Activated naive CD4-positive, alpha-beta T cell treated with anti-CD3 and anti-CD28 coated beads, Interleukin-2, amount 50 U/mL, for 72 hours (primary cell): ENCODE data around the gene LPIN2. TPM values are rescaled to one million over a fixed set of nuclear protein-coding genes. Genes with fewer than 3 reads are reported as not detected.

ENCODE experiments used
- ATAC-seq, 2 donors: fragments of 150-1000 bp; cut with Tn5 transposase; 2 replicates each; pipeline ENCODE4 v1.10.0; 2021; ENCODE audit warnings: mild to moderate bottlenecking in 2 of 2, moderate library complexity in 2 of 2
- DNase-seq, 2 donors: peaks; one replicate each; pipeline ENCODE4 v3.0.0; 2021 to 2022; ENCODE audit warnings: low spot score in 2 of 2
- H3K27ac Mint-ChIP-seq, 2 donors: one replicate each; pipeline ENCODE4 v1.8.0; 2022; ENCODE audit warnings: mild to moderate bottlenecking in 2 of 2, mixed read lengths in 2 of 2
- H3K36me3 Mint-ChIP-seq, 2 donors: one replicate each; pipeline ENCODE4 v1.8.0; 2022; ENCODE audit warnings: mixed read lengths in 2 of 2
- H3K9me3 Mint-ChIP-seq, 2 donors: one replicate each; pipeline ENCODE4 v1.8.0; 2022; ENCODE audit warnings: mixed read lengths in 2 of 2
- total RNA-seq, 2 donors: library from RNA; stranded (reverse); gene quantifications; one replicate each; pipeline ENCODE4 v1.2.3, GENCODE V29; 2022

LPIN2 gene, protein sequence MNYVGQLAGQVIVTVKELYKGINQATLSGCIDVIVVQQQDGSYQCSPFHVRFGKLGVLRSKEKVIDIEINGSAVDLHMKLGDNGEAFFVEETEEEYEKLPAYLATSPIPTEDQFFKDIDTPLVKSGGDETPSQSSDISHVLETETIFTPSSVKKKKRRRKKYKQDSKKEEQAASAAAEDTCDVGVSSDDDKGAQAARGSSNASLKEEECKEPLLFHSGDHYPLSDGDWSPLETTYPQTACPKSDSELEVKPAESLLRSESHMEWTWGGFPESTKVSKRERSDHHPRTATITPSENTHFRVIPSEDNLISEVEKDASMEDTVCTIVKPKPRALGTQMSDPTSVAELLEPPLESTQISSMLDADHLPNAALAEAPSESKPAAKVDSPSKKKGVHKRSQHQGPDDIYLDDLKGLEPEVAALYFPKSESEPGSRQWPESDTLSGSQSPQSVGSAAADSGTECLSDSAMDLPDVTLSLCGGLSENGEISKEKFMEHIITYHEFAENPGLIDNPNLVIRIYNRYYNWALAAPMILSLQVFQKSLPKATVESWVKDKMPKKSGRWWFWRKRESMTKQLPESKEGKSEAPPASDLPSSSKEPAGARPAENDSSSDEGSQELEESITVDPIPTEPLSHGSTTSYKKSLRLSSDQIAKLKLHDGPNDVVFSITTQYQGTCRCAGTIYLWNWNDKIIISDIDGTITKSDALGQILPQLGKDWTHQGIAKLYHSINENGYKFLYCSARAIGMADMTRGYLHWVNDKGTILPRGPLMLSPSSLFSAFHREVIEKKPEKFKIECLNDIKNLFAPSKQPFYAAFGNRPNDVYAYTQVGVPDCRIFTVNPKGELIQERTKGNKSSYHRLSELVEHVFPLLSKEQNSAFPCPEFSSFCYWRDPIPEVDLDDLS
- total RNA-seq: 100 to 1,000 TPM in 1 of 2 donors, 10 to 100 TPM in 1; 66.0 to 113 TPM

DNA sequence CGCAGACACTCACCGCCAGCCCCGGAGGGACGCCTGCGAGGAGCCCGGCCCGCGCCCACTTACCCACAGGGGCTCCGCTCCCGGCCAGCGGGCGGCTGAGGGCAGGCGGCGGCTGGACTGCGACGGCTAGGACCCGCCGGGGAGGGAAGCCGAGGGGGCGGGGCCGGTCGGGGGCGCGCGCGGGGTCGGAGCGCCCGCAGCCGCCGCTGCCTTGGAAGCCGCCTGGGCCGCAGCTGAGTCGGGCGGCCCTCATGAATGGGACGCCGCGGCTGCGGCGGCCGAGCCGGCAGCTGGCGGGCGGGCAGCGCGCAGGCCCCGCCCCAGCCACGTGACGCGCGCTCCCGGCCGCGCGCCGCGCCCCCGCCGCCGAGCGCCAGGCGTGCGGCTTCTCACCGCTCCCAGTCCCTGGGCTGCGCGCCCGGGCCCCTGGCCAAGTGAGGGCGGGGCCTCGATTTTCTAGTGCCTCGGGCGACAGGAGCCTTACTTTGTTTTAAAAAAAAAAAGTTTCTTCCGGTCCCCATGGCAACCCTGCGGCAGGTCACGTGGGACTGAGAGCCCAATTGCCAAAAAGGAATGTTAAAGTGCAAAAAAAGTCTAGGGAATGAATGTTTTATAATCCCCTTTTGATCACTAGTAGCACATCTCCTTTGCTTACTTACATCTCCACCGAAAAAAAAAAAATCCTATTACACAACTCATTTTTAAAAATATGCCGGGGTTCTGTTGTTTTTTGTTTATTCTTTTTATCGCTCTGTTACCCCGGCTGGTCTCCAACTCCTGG, at the start of gene LPIN2:
TSS of gene LPIN2 (minus strand) at position 121 of the 781 bp plus-strand sequence. CDS start 52,304 bp downstream, outside the sequence.
- ATAC-seq (peak; percentile 89 to 94), DNase-seq (peak; percentile 98)
- H3K9me3 Mint-ChIP-seq: no peaks in the 10 kb centered on the region
- peaks cover 24 to 37% of the 10 kb centered on the region in 2 donors for H3K36me3 Mint-ChIP-seq
- H3K27ac Mint-ChIP-seq: peak within 1 kb of the TSS; percentile 88 to 98

DNA sequence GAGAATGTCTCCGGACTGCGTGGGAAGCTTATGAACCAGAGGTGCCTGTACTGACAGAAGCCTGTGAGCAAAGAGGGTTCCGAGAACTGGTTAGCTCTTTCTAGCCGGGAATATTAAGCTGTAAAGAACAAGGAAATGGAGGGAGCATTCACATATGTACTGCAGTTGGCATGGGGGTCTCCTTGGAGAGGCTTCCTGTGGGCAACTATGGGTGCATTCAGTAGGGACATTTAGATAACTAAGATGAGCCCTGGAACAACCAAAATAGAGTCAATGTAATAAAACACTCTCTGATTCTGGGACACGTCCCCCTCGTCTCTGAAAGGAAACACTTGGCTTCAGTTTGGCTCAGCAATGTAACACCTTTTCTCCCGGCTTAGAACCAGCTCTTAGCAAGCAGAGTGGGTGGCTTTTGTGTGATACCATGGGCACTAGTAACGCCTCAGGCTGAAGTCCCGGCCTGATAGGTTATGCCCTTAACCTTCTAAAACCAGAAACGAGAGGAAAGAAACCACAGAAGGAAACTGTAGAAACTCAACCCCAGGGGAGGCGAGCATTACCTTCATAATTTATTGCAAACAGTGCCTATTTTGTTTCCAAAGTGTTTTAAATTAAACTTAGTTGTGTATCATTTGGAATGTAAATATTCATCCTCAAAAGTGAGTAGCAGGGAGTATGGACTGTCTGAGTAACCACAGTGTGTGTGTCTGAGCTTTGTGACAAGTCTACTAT, 48.8 kb upstream of the LPIN2 start:
- DNase-seq: peak; percentile 60 to 70
- no peaks in the 10 kb centered on the region for H3K9me3 Mint-ChIP-seq
- ATAC-seq: peak; percentile 85 to 90
- peak overlapping the region; percentile 97 to 100 for H3K27ac Mint-ChIP-seq
- H3K36me3 Mint-ChIP-seq: no peaks in the 10 kb centered on the region

DNA sequence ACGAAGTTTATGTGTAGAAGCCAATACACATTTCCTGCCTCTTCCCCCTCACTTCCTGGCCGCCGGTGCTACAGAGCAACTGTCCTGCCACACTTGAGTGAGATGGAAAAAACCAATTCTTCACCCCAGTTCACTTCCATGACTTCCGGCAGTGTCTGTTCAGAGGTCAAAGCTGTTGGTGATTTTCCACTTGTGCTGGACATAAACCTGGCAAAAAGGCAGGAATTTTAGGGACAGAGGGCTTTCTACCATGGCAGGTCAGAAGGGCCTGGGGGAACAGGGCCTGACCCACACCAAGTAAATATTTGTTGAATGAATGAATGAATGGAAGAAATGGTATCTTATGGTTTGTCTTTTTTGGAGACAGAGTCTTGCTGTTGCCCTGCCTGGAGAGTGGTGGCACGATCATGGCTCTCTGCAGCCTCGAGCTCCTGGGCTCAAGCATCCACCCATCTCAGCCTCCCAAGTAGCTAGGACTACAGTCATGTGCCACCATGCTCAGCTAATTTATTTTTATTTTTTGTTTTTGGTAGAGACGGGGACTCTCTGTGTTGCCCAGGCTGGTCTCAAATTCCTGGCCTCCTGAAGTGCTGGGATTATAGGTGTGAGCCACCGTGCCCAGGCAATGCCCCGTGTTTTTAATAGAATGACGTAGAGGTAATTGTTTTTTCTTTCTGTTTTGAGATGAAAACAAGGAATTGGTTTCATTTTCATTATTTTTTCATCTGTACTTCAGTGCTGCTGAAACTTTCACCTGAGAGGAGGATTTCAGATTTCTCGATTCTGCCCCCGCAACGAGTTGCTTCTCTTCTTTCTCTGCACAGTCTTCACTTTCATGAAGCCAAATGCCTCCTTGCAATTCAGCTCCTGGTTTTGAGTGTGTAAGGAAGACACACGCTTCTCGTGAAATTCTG, 48.0 kb upstream of the LPIN2 start:
- Mint-ChIP-seq H3K36me3 (no peaks in the 10 kb centered on the region), H3K9me3 (no peaks in the 10 kb centered on the region), H3K27ac (peak overlapping the region; percentile 97 to 100)
- DNase-seq: peak; percentile 36 to 63
- peak; percentile 57 to 70 for ATAC-seq

DNA sequence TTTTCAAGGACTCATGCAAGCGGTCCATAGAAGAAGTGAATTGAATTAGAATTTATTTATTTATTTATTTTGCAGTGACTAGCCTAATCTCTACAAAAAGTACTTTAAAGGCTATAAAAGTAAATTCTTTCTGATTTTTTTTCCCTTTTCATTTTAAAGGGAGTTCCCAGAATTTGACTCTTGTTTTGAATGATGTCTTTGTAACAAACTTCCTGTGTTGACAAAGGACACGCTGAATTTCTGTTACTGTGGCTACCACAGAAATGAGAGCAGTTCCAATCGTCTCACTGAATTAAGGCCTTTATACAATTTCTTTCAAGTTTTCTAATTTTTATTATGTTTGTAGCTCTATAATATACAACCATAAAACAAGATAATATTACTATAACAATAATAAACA, 46.3 kb upstream of the LPIN2 start:
- peak overlapping the region; percentile 84 to 100 for H3K27ac Mint-ChIP-seq

DNA sequence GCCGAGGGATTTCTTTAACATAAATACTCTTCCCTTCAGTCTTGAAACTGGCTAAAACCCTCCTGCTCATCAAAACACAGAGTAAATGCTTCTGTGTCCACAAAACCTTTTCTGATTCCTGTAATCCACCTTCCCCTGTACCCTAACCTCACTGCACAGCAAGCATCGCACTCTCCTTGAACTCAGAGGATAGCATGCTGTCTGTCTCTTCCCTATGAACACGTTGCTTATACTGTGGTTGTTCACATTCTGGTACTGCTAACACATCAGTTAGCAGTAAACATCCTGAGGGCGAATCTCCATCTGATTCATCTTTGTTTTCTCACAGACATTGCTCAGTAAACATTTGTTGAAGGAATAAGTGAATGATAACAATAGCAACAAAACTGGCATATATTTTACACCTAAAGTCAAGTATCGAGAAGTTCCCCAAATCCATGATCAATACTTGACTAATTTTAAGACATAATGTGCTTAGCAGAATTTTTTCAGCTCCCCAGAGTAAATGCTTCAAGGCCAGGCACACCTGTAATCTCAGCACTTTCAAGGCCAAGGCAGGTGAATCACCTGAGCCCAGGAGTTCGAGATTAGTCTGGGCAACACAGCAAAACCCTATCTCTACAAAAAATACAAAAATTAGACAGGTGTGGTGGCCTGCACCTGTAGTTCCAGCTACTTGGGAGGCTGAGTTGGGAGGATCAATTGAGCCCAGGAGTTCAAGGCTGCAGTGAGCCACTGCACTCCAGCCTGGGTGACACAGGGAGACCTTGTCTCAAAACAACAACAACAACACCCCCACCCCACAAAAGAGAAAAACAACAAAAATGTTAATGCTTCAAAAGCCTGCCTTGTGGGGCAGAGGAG, 45.6 kb upstream of the LPIN2 start:
- H3K27ac Mint-ChIP-seq: peak overlapping the region; percentile 53 to 100
- DNase-seq (peak in 1 of 2 donors; percentile 30), ATAC-seq (peak in 1 of 2 donors; percentile 14)
- peaks cover 4 to 11% of the 10 kb centered on the region in 2 donors for H3K36me3 Mint-ChIP-seq
- peaks cover 0 to 8% of the 10 kb centered on the region in 2 donors for H3K9me3 Mint-ChIP-seq

More for the DNA sequence above, 46.3 kb upstream of the LPIN2 start:
- ATAC-seq (no peak), DNase-seq (no peak)
- Mint-ChIP-seq H3K9me3 (peaks cover 0 to 3% of the 10 kb centered on the region in 2 donors), H3K36me3 (peaks cover 2 to 4% of the 10 kb centered on the region in 2 donors)

DNA sequence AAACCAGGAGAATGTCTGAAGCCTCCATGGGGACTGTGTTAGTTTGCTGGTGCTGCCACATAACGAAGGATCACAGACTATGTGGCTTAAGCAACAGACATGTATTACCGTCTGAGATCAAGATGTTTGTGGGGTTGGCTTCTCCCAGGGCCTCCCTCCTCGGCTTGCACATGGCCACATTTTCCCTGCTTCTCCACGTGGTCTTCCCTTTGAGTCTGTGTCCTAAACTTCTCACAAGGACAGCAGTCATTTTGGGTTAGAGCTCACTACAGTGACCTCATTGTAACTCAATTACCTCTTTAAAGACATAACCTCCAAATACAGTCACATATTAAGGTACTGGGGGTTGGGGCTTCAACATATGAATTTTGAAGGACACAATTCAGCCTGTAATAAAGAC, 44.6 kb upstream of the LPIN2 start:
- ATAC-seq: no peak
- H3K27ac Mint-ChIP-seq: peak overlapping the region in 1 of 2 donors; percentile 13
- peaks cover 4 to 20% of the 10 kb centered on the region in 2 donors for H3K36me3 Mint-ChIP-seq
- DNase-seq: no peak
- H3K9me3 Mint-ChIP-seq: peaks cover under 1 to 14% of the 10 kb centered on the region in 2 donors

DNA sequence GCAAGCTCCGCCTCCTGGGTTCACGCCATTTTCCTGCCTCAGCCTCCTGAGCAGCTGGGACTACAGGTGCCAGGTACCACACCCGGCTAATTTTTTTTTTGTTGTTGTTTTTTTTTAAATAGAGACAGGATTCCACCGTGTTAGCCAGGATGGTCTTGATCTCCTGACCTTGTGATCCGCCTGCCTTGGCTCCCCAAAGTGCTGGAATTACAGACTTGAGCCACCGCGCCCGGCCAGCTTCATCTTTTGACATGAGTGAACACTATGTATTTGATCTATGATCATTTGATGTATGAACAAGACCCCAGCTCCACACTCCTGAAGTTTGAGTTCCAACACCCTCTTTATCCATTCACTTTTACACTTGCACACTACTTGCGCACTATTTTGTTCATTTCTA, 43.4 kb upstream of the LPIN2 start:
- Mint-ChIP-seq H3K9me3 (peaks cover 5 to 20% of the 10 kb centered on the region in 2 donors), H3K36me3 (peaks cover 4 to 24% of the 10 kb centered on the region in 2 donors)

DNA sequence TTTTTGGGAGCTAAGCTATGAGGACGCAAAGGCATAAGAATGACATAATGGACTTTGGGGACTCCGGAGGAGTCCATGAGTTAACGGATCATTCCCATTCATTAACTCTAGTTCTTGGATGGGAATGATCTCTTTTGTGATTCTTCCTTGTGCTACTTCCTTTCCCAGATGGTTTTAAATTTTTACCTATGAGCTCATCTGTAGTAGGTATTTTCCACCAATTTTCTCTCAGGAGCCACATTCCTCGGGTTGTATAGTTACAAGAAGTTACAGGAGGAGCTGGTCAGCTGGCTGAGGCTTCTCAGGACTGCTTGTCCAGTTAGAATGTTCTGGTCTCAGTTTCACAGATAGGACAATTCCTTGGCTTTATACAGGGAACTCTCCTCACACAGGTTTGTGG, 42.9 kb upstream of the LPIN2 start:
- peaks cover 5 to 20% of the 10 kb centered on the region in 2 donors for H3K9me3 Mint-ChIP-seq
- H3K27ac Mint-ChIP-seq: no peak overlapping the region
- DNase-seq (no peak), ATAC-seq (no peak)
- peaks cover 4 to 24% of the 10 kb centered on the region in 2 donors for H3K36me3 Mint-ChIP-seq

More for the DNA sequence above, 43.4 kb upstream of the LPIN2 start:
- H3K27ac Mint-ChIP-seq: no peak overlapping the region
- DNase-seq (no peak), ATAC-seq (no peak)

DNA sequence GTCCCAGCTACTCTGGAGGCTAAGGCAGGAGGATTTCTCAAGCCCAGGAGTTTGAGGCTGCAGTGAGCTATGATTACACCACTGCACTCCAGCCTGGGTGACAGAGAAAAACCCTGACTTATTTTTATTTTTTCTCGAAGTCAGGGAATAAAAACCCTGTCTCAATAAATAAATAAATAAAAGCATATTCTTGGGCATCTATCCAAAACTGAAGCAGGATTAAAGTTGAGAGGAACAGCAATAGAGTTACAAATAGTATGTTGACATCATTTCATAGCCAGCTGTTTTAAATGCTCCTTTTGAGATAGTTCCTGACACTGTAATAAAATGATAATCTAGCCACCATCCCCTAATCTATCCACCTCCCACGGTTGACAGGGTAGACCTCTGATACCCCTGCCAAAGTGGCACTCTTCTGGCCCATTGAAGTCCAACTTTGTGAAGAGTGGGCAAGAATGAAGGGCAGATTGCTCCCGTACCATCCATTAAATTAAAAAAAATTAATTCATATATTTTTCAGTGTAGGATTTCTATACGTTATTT, 42.3 kb upstream of the LPIN2 start:
- Mint-ChIP-seq H3K27ac (no peak overlapping the region), H3K9me3 (peaks cover 5 to 20% of the 10 kb centered on the region in 2 donors)

DNA sequence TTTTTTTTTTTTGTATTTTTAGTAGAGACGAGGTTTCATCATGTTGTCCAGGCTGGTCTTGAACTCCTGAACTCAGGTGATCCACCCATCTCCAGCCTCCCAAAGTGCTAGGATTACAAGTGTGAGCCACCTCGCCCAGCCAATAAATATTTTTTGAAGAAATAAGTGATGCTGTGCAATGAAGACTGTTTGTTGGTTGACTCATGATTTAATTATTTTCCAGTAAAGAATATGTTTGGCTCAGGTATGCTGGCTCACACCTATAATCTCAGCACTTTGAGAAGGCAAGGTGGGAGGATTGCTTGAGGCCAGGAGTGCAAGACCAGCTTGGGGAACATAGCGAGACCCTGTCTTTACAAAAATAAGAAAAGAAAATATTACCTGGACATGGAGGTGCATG, 41.8 kb upstream of the LPIN2 start:
- no peak overlapping the region for H3K27ac Mint-ChIP-seq

More for the DNA sequence above, 42.3 kb upstream of the LPIN2 start:
- no peak for ATAC-seq
- peaks cover 4 to 24% of the 10 kb centered on the region in 2 donors for H3K36me3 Mint-ChIP-seq
- DNase-seq: no peak

DNA sequence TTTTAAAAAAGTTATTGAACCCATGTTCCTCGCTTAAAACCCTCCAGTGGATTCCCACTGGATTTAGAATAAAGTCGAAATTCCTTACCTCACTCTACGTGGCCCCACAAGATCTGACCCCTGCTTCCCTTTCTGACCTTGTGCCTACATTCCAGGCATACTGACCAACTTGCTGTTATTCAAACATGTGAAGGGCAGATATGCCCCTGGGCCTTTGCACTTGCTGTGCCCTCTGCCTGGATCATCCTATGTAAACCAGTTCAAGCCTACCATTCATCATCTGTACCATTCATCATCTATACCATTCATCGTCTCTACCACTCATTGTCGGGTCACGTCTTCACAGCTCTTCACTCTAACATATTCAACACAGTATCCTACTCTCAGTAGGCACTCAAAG, 41.3 kb upstream of the LPIN2 start:
- ATAC-seq (no peak), DNase-seq (peak in 1 of 2 donors; percentile 3)
- Mint-ChIP-seq H3K9me3 (peaks cover 5 to 20% of the 10 kb centered on the region in 2 donors), H3K36me3 (peaks cover 4 to 24% of the 10 kb centered on the region in 2 donors), H3K27ac (peak overlapping the region in 1 of 2 donors; percentile 73)

More for the DNA sequence above, 41.8 kb upstream of the LPIN2 start:
- DNase-seq: no peak
- no peak for ATAC-seq
- Mint-ChIP-seq H3K9me3 (peaks cover 5 to 20% of the 10 kb centered on the region in 2 donors), H3K36me3 (peaks cover 4 to 24% of the 10 kb centered on the region in 2 donors)

DNA sequence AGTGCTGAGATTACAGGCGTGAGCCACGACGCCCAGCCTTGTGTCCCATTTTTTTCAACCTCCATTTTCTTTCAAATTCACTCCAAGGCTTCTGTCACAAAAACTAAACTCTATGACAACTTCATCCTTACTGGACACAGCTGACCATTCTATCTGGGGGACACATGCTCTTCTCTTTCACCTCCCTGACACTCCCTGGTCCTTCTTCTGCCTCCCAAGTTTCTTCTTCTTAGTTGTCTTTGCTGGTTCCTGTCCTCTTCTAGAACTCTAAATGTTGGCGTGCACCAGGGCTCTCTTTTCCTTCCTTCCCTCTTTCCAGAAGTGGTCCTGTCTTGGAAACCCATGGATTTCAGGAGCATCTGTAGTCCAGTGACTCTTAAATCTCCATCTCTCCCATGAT, 40.1 kb upstream of the LPIN2 start:
- DNase-seq: peak in 1 of 2 donors; percentile 18
- H3K36me3 Mint-ChIP-seq: peaks cover 4 to 24% of the 10 kb centered on the region in 2 donors
- H3K9me3 Mint-ChIP-seq: peaks cover 5 to 20% of the 10 kb centered on the region in 2 donors
- ATAC-seq: no peak
- H3K27ac Mint-ChIP-seq: peak overlapping the region; percentile 6 to 51

DNA sequence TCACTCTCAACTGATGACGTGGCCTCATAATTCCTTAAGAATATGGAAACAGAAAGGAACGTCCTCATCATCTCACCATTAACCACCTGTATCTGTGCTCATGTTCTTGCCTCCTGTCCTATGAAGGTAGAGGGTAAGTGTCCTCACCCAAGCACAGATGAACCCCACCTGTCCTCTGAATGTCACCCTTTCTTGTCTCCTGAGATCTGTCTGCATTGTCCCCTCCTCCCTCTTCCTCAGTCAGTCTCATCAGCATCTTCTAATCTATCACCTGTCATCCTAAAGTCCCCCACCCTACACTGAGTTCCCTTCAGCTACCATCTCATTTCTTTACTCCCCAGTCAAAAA, 39.4 kb upstream of the LPIN2 start:
- DNase-seq: no peak
- Mint-ChIP-seq H3K27ac (peak overlapping the region; percentile 1 to 6), H3K36me3 (peaks cover 4 to 24% of the 10 kb centered on the region in 2 donors), H3K9me3 (peaks cover 5 to 20% of the 10 kb centered on the region in 2 donors)
- ATAC-seq: peak; percentile 48 to 50
